DMS 273 (cell line): ENCODE results near the gene MAP2K5.

Experiments used
- DNase-seq: peaks from one replicate; lab custom pipeline; 2025; ENCODE audit not compliant: unreplicated experiment; lab: John Stamatoyannopoulos, UW

MAP2K5 gene

GRCh38 chr15:67746450-67746849 is 203.9 kb downstream of the MAP2K5 start:
- DNase-seq = no peak

- no peak for DNase-seq
Measured at GRCh38 chr15:67747921-67748320, 205.4 kb downstream of the MAP2K5 start.

- DNase-seq = no peak
Measured at GRCh38 chr15:67750371-67750770, 207.9 kb downstream of the MAP2K5 start.

- no peak for DNase-seq
Measured at GRCh38 chr15:67753891-67754290, 211.4 kb downstream of the MAP2K5 start.

- DNase-seq = no peak
Measured at GRCh38 chr15:67755264-67755663, 212.8 kb downstream of the MAP2K5 start.

GRCh38 chr15:67755936-67756335 is 213.4 kb downstream of the MAP2K5 start:
- DNase-seq = no peak

GRCh38 chr15:67758619-67759300 is 216.3 kb downstream of the MAP2K5 start:
- no peak for DNase-seq

GRCh38 chr15:67760901-67761300 is 218.4 kb downstream of the MAP2K5 start:
- no peak for DNase-seq

- no peak for DNase-seq
Measured at GRCh38 chr15:67761343-67761742, 218.8 kb downstream of the MAP2K5 start.

GRCh38 chr15:67762610-67763368 is 220.3 kb downstream of the MAP2K5 start:
- DNase-seq = peak; percentile 33

- no peak for DNase-seq
Measured at GRCh38 chr15:67765701-67766100, 223.2 kb downstream of the MAP2K5 start.

GRCh38 chr15:67766968-67767367 is 224.5 kb downstream of the MAP2K5 start:
- DNase-seq = no peak

GRCh38 chr15:67768313-67768977 is 225.9 kb downstream of the MAP2K5 start:
- DNase-seq = no peak

GRCh38 chr15:67769497-67770357 is 227.2 kb downstream of the MAP2K5 start:
- DNase-seq = peak; percentile 58

GRCh38 chr15:67770358-67770628 is 227.8 kb downstream of the MAP2K5 start:
- no peak for DNase-seq

- DNase-seq = peak; percentile 65
Measured at GRCh38 chr15:67771189-67771800, 228.8 kb downstream of the MAP2K5 start.

- no peak for DNase-seq
Measured at GRCh38 chr15:67774626-67775025, 232.1 kb downstream of the MAP2K5 start.

- DNase-seq = no peak
Measured at GRCh38 chr15:67775250-67775649, 232.7 kb downstream of the MAP2K5 start.

GRCh38 chr15:67775998-67776397 is 233.5 kb downstream of the MAP2K5 start:
- no peak for DNase-seq

GRCh38 chr15:67776600-67776999 is 234.1 kb downstream of the MAP2K5 start:
- no peak for DNase-seq

GRCh38 chr15:67777071-67777470 is 234.6 kb downstream of the MAP2K5 start:
- no peak for DNase-seq
